Upper lobe of left lung (tissue), 4 donors: ENCODE measurements around the gene SLC52A1.

Source experiments
- EP300 ChIP-seq, 4 donors: sonication (generic); formaldehyde crosslinking; IDR thresholded peaks; one replicate each; pipeline ENCODE4 v1.5.1; 2017; ENCODE audit warnings: antibody characterized with exemption in 4 of 4, control low read depth in 2 of 4
- POLR2A ChIP-seq, 4 donors: fragments of 450-650 bp; IDR thresholded peaks; one replicate each; pipeline ENCODE4 v1.5.1; 2016 to 2017; ENCODE audit warnings: antibody characterized with exemption in 4 of 4, mild to moderate bottlenecking in 2 of 4
- POLR2AphosphoS5 ChIP-seq, 2 donors: sonication (generic); formaldehyde crosslinking; IDR thresholded peaks; one replicate each; pipeline ENCODE4 v1.5.1; 2017; ENCODE audit warnings: antibody characterized with exemption in 2 of 2
- TF ChIP-seq, protein P1 (sequence below), 6 experiments: fragments of 450-650 bp in 4 of 6; fragments of 200-600 bp in 2 of 6; sonication (generic) in 2 of 6; IDR thresholded peaks; one replicate each; pipeline ENCODE4 v1.5.1; 2016 to 2019; ENCODE audit warnings: antibody characterized with exemption in 6 of 6

DNA sequence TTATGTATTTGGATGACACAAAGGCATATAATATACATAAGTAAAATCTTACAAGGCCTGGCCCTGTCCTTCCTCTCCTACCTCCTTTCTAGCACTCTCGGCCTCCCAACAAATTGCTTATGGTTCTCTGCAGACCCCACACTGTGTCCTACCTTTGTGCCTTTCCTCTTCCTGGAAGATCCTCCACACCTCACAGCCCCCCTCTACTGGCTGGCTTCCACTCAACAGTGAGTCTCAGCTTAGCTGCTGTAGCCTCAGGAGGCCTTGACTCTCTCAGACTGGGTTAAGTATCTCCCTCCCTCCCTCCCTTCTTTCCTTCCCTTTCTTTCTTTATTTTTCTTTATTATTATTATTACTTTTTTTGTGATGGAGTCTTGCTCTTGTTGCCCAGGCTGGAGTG, 8.3 kb upstream of the SLC52A1 start:
- TF ChIP-seq, protein P1, sequence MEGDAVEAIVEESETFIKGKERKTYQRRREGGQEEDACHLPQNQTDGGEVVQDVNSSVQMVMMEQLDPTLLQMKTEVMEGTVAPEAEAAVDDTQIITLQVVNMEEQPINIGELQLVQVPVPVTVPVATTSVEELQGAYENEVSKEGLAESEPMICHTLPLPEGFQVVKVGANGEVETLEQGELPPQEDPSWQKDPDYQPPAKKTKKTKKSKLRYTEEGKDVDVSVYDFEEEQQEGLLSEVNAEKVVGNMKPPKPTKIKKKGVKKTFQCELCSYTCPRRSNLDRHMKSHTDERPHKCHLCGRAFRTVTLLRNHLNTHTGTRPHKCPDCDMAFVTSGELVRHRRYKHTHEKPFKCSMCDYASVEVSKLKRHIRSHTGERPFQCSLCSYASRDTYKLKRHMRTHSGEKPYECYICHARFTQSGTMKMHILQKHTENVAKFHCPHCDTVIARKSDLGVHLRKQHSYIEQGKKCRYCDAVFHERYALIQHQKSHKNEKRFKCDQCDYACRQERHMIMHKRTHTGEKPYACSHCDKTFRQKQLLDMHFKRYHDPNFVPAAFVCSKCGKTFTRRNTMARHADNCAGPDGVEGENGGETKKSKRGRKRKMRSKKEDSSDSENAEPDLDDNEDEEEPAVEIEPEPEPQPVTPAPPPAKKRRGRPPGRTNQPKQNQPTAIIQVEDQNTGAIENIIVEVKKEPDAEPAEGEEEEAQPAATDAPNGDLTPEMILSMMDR (IDR thresholded peaks at IDR 0.05), result no peak
- TF ChIP-seq POLR2A (IDR thresholded peaks at IDR 0.05), result no peak
- TF ChIP-seq EP300 (IDR thresholded peaks at IDR 0.05), result no peak
- no peak for TF ChIP-seq POLR2AphosphoS5 (IDR thresholded peaks at IDR 0.05)
